ENCODE measurements around the gene SUPT7L. TPM values are rescaled to one million over a fixed set of nuclear protein-coding genes. Genes with fewer than 3 reads are reported as not detected.

The SUPT7L gene
- total and polyA plus RNA-seq, 5 donors, result 26.8 to 30.9 (median 27.4) TPM

GRCh38 chr2:27661371-27661770, 2.0 kb downstream of the SUPT7L start:
- intact Hi-C loops (cut with DNase I), result no loop called here
- Histone ChIP-seq H3K4me3 (ENCODE audit: low read length) (no peak overlapping the region), H3K27ac (ENCODE audit: low read length) (no peak overlapping the region), H3K4me1 (ENCODE audit: control insufficient read depth, insufficient read depth, low read length) (no peaks in the 10 kb centered on the region), H3K9me3 (ENCODE audit: control insufficient read depth, low read length) (no peaks in the 10 kb centered on the region), H3K27me3 (ENCODE audit: control insufficient read depth, insufficient read depth) (no peaks in the 10 kb centered on the region)
- 90% methylated on average over 1 of the region's 1 CpG for WGBS
- DNase-seq (no peak), ATAC-seq (no peak)

- no peak for ATAC-seq
- WGBS, result 79% methylated on average over 7 of the region's 7 CpGs
- H3K9me3 ChIP-seq (ENCODE audit: control insufficient read depth, low read length), result no peaks in the 10 kb centered on the region
- no peaks in the 10 kb centered on the region for H3K27me3 ChIP-seq (ENCODE audit: control insufficient read depth, insufficient read depth)
- DNase-seq, result no peak
- H3K4me3 ChIP-seq (ENCODE audit: low read length), result no peak overlapping the region
- intact Hi-C loops (cut with DNase I), result no loop called here
- H3K27ac ChIP-seq (ENCODE audit: low read length), result no peak overlapping the region
- H3K4me1 ChIP-seq (ENCODE audit: control insufficient read depth, insufficient read depth, low read length), result no peaks in the 10 kb centered on the region
Measured at GRCh38 chr2:27655155-27655951, 8.1 kb downstream of the SUPT7L start.

- WGBS, result 94% methylated on average over 2 of the region's 2 CpGs
- ATAC-seq, result no peak
- Histone ChIP-seq H3K4me3 (ENCODE audit: low read length) (no peak overlapping the region), H3K27ac (ENCODE audit: low read length) (no peak overlapping the region), H3K9me3 (ENCODE audit: control insufficient read depth, low read length) (no peaks in the 10 kb centered on the region), H3K27me3 (ENCODE audit: control insufficient read depth, insufficient read depth) (no peaks in the 10 kb centered on the region), H3K4me1 (ENCODE audit: control insufficient read depth, insufficient read depth, low read length) (no peaks in the 10 kb centered on the region)
- DNase-seq, result no peak
- intact Hi-C loops (cut with DNase I), result no loop called here
Measured at GRCh38 chr2:27653397-27653796, 10.0 kb downstream of the SUPT7L start.

GRCh38 chr2:27652790-27653189, 10.6 kb downstream of the SUPT7L start:
- intact Hi-C loops (cut with DNase I), result no loop called here
- WGBS, result 90% methylated on average over 1 of the region's 1 CpG
- no peak for DNase-seq
- H3K9me3 ChIP-seq (ENCODE audit: control insufficient read depth, low read length), result no peaks in the 10 kb centered on the region
- H3K27me3 ChIP-seq (ENCODE audit: control insufficient read depth, insufficient read depth), result no peaks in the 10 kb centered on the region
- H3K4me1 ChIP-seq (ENCODE audit: control insufficient read depth, insufficient read depth, low read length), result no peaks in the 10 kb centered on the region
- no peak overlapping the region for H3K27ac ChIP-seq (ENCODE audit: low read length)
- H3K4me3 ChIP-seq (ENCODE audit: low read length), result no peak overlapping the region
- ATAC-seq, result no peak

- Histone ChIP-seq H3K4me1 (ENCODE audit: control insufficient read depth, insufficient read depth, low read length) (no peaks in the 10 kb centered on the region), H3K4me3 (ENCODE audit: low read length) (no peak overlapping the region), H3K9me3 (ENCODE audit: control insufficient read depth, low read length) (no peaks in the 10 kb centered on the region), H3K27ac (ENCODE audit: low read length) (no peak overlapping the region), H3K27me3 (ENCODE audit: control insufficient read depth, insufficient read depth) (no peaks in the 10 kb centered on the region)
- no peak for DNase-seq
- no peak for ATAC-seq
- intact Hi-C loops (cut with DNase I), result no loop called here
Measured at GRCh38 chr2:27652341-27652740, 11.1 kb downstream of the SUPT7L start.

- H3K4me1 ChIP-seq (ENCODE audit: control insufficient read depth, insufficient read depth, low read length), result no peaks in the 10 kb centered on the region
- no peaks in the 10 kb centered on the region for H3K27me3 ChIP-seq (ENCODE audit: control insufficient read depth, insufficient read depth)
- ATAC-seq (no peak), DNase-seq (no peak)
- 78% methylated on average over 4 of the region's 4 CpGs for WGBS
- no peaks in the 10 kb centered on the region for H3K9me3 ChIP-seq (ENCODE audit: control insufficient read depth, low read length)
- no peak overlapping the region for H3K27ac ChIP-seq (ENCODE audit: low read length)
- intact Hi-C loops (cut with DNase I), result no loop called here
- H3K4me3 ChIP-seq (ENCODE audit: low read length), result no peak overlapping the region
Measured at GRCh38 chr2:27651056-27651455, 12.4 kb downstream of the SUPT7L start.

- intact Hi-C loops (cut with DNase I), result no loop called here
- H3K4me3 ChIP-seq (ENCODE audit: low read length), result no peak overlapping the region
- 84% methylated on average over 4 of the region's 4 CpGs for WGBS
- H3K27me3 ChIP-seq (ENCODE audit: control insufficient read depth, insufficient read depth), result no peaks in the 10 kb centered on the region
- no peaks in the 10 kb centered on the region for H3K4me1 ChIP-seq (ENCODE audit: control insufficient read depth, insufficient read depth, low read length)
- ATAC-seq, result no peak
- no peak for DNase-seq
- H3K9me3 ChIP-seq (ENCODE audit: control insufficient read depth, low read length), result no peaks in the 10 kb centered on the region
- H3K27ac ChIP-seq (ENCODE audit: low read length), result no peak overlapping the region
Measured at GRCh38 chr2:27647737-27648136, 15.7 kb downstream of the SUPT7L start.

- Histone ChIP-seq H3K27me3 (ENCODE audit: control insufficient read depth, insufficient read depth) (no peaks in the 10 kb centered on the region), H3K4me3 (ENCODE audit: low read length) (no peak overlapping the region), H3K27ac (ENCODE audit: low read length) (no peak overlapping the region), H3K4me1 (ENCODE audit: control insufficient read depth, insufficient read depth, low read length) (no peaks in the 10 kb centered on the region), H3K9me3 (ENCODE audit: control insufficient read depth, low read length) (no peaks in the 10 kb centered on the region)
- no peak for ATAC-seq
- DNase-seq, result no peak
- intact Hi-C loops (cut with DNase I), result no loop called here
Measured at GRCh38 chr2:27647289-27647688, 16.1 kb downstream of the SUPT7L start.

GRCh38 chr2:27645197-27645596, 18.2 kb downstream of the SUPT7L start:
- no peak overlapping the region for H3K27ac ChIP-seq (ENCODE audit: low read length)
- ATAC-seq, result no peak
- H3K27me3 ChIP-seq (ENCODE audit: control insufficient read depth, insufficient read depth), result no peaks in the 10 kb centered on the region
- no peak overlapping the region for H3K4me3 ChIP-seq (ENCODE audit: low read length)
- intact Hi-C loops (cut with DNase I), result no loop called here
- H3K9me3 ChIP-seq (ENCODE audit: control insufficient read depth, low read length), result no peaks in the 10 kb centered on the region
- DNase-seq, result no peak
- H3K4me1 ChIP-seq (ENCODE audit: control insufficient read depth, insufficient read depth, low read length), result no peaks in the 10 kb centered on the region

- 74% methylated on average over 2 of the region's 2 CpGs for WGBS
- no peaks in the 10 kb centered on the region for H3K27me3 ChIP-seq (ENCODE audit: control insufficient read depth, insufficient read depth)
- H3K9me3 ChIP-seq (ENCODE audit: control insufficient read depth, low read length), result no peaks in the 10 kb centered on the region
- H3K27ac ChIP-seq (ENCODE audit: low read length), result no peak overlapping the region
- H3K4me1 ChIP-seq (ENCODE audit: control insufficient read depth, insufficient read depth, low read length), result no peaks in the 10 kb centered on the region
- ATAC-seq (no peak), DNase-seq (no peak)
- intact Hi-C loops (cut with DNase I), result no loop called here
- no peak overlapping the region for H3K4me3 ChIP-seq (ENCODE audit: low read length)
Measured at GRCh38 chr2:27640722-27641245, 22.6 kb downstream of the SUPT7L start.

GRCh38 chr2:27638709-27639108, 24.7 kb downstream of the SUPT7L start:
- ATAC-seq (no peak), DNase-seq (no peak)
- 56% methylated on average over 3 of the region's 3 CpGs for WGBS
- Histone ChIP-seq H3K4me1 (ENCODE audit: control insufficient read depth, insufficient read depth, low read length) (no peaks in the 10 kb centered on the region), H3K4me3 (ENCODE audit: low read length) (no peak overlapping the region), H3K27ac (ENCODE audit: low read length) (no peak overlapping the region), H3K9me3 (ENCODE audit: control insufficient read depth, low read length) (no peaks in the 10 kb centered on the region), H3K27me3 (ENCODE audit: control insufficient read depth, insufficient read depth) (no peaks in the 10 kb centered on the region)
- intact Hi-C loops (cut with DNase I), result no loop called here
